Neutrophil (primary cell): Measurements from ENCODE around the gene SLC5A9.

ENCODE experiments used
- H3K27ac ChIP-seq: fragments of 200-600 bp; sonication (generic); 2 replicates; pipeline ENCODE4 v1.5.1; 2016; ENCODE audit warnings: mild to moderate bottlenecking, moderate library complexity
- H3K27me3 ChIP-seq: fragments of 200-600 bp; sonication (generic); 2 replicates; pipeline ENCODE4 v1.6.0; 2016; ENCODE audit warnings: mild to moderate bottlenecking
- H3K36me3 ChIP-seq: fragments of 200-600 bp; sonication (generic); 2 replicates; pipeline ENCODE4 v1.5.1; 2017
- H3K4me1 ChIP-seq, 2 experiments: fragments of 200-600 bp in 1 of 2; sonication (generic) in 1 of 2; 1 replicate in 1 of 2; 2 replicates in 1 of 2; pipeline versions ENCODE4 v1.5.1 to v1.6.1; 2013 to 2016; ENCODE audit warnings: low read depth in 1 of 2, low read length in 1 of 2, mild to moderate bottlenecking in 1 of 2, moderate library complexity in 1 of 2; ENCODE audit not compliant: control insufficient read depth in 1 of 2, insufficient read depth in 1 of 2
- H3K4me3 ChIP-seq, 2 experiments: fragments of 200-600 bp in 1 of 2; sonication (generic) in 1 of 2; 1 replicate in 1 of 2; 2 replicates in 1 of 2; pipeline ENCODE4 v1.5.1; 2013 to 2016; ENCODE audit warnings: low read depth in 1 of 2, low read length in 1 of 2, mild to moderate bottlenecking in 1 of 2, moderate library complexity in 1 of 2
- H3K9me3 ChIP-seq: fragments of 200-600 bp; sonication (generic); 2 replicates; pipeline ENCODE4 v1.5.1; 2016
- CTCF ChIP-seq: fragments of 200-600 bp; sonication (generic); IDR thresholded peaks from 2 replicates; pipeline ENCODE4 v1.5.1; 2016; ENCODE audit warnings: antibody characterized with exemption

SLC5A9 gene

DNA sequence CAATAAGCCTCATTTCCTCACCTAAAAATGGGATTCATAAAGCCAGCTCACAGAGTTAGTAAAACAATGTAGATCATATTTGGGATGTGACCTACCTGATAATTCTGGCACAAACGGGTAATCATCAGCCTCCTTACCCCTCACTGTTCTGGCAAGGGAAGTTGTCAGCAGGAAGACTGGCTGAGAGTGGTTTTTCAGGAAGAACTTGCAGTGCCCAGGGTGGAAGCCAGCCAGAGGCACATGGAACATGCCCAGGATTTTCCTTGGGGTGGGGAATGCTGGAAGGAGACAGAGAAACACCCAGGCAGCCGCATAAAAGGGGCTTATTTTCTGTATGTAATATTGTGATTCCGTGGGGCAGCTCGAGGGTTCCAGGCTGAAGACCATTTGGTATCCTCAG lies 7.7 kb upstream of the SLC5A9 start:
- Histone ChIP-seq H3K36me3 (no peaks in the 10 kb centered on the region), H3K9me3 (no peaks in the 10 kb centered on the region), H3K4me1 (no peaks in the 10 kb centered on the region), H3K27me3 (no peaks in the 10 kb centered on the region), H3K4me3 (no peak overlapping the region), H3K27ac (no peak overlapping the region)
- TF ChIP-seq CTCF: no peak

- Histone ChIP-seq H3K27me3 (no peaks in the 10 kb centered on the region), H3K27ac (no peak overlapping the region), H3K9me3 (no peaks in the 10 kb centered on the region), H3K4me1 (no peaks in the 10 kb centered on the region), H3K4me3 (no peak overlapping the region), H3K36me3 (no peaks in the 10 kb centered on the region)
- no peak for TF ChIP-seq CTCF
Observed at GRCh38 chr1:48215222-48215621, 7.3 kb upstream of the SLC5A9 start.

DNA sequence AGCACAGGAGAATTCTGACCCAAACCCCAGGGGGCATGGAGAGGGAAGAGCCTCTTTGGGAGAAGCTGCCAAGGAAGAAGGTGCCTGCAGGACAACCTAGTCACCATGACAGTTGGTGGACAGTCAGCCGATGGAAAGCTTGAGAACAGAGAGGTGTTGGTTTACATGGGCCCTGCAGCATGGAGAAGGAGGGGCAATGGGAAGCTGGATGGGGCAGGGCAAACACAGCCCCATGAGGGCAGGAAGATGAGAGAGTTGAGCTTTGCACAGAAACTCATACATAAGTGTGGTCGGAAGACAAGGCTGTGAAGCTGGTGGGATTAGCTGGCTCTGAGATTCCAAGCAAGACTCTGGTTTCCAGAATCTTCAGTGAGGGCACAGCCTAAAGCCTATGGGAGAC lies 6.6 kb upstream of the SLC5A9 start:
- no peak for TF ChIP-seq CTCF
- Histone ChIP-seq H3K4me1 (no peaks in the 10 kb centered on the region), H3K4me3 (no peak overlapping the region), H3K9me3 (no peaks in the 10 kb centered on the region), H3K27me3 (no peaks in the 10 kb centered on the region), H3K27ac (no peak overlapping the region), H3K36me3 (no peaks in the 10 kb centered on the region)

GRCh38 chr1:48216313-48216712 lies 6.2 kb upstream of the SLC5A9 start:
- H3K4me3 ChIP-seq: no peak overlapping the region
- no peaks in the 10 kb centered on the region for H3K9me3 ChIP-seq
- no peaks in the 10 kb centered on the region for H3K36me3 ChIP-seq
- H3K27ac ChIP-seq: no peak overlapping the region
- H3K4me1 ChIP-seq: no peaks in the 10 kb centered on the region
- TF ChIP-seq CTCF: no peak
- H3K27me3 ChIP-seq: no peaks in the 10 kb centered on the region

DNA sequence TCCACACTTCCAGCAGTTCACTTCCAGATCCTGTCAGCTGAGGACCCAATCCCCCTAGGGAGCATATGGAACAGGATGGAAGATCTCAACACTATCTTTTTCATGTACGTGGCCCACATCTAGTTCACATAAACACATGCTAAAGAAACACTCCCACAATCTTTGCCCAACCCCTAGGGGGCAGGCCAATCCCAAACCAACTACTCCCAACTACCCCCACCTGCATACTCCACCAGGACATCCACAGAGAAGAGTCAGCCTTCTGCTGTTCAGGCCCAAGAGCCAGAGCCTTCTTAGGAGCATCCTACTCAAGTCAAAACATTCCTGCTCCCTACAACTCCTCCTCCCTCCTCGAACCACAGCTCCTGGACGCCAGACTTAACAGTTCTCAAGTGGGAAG lies 5.6 kb upstream of the SLC5A9 start:
- H3K36me3 ChIP-seq: no peaks in the 10 kb centered on the region
- TF ChIP-seq CTCF: no peak
- no peaks in the 10 kb centered on the region for H3K9me3 ChIP-seq
- no peak overlapping the region for H3K4me3 ChIP-seq
- H3K27ac ChIP-seq: no peak overlapping the region
- no peaks in the 10 kb centered on the region for H3K27me3 ChIP-seq
- H3K4me1 ChIP-seq: no peaks in the 10 kb centered on the region

- no peak for TF ChIP-seq CTCF
Observed at GRCh38 chr1:48217856-48218255, 4.7 kb upstream of the SLC5A9 start.

More at GRCh38 chr1:48217856-48218255, 4.7 kb upstream of the SLC5A9 start:
- no peak overlapping the region for H3K4me3 ChIP-seq
- H3K27me3 ChIP-seq: no peaks in the 10 kb centered on the region
- H3K9me3 ChIP-seq: no peaks in the 10 kb centered on the region
- no peak overlapping the region for H3K27ac ChIP-seq
- no peaks in the 10 kb centered on the region for H3K4me1 ChIP-seq
- H3K36me3 ChIP-seq: no peaks in the 10 kb centered on the region
